ENCODE measurements around the gene FAM13B. TPM values are rescaled to one million over a fixed set of nuclear protein-coding genes. Genes with fewer than 3 reads are reported as not detected.
A peak's percentile ranks its signal among the peaks of the same experiment; 100 is the strongest.

The FAM13B gene
- total and polyA plus RNA-seq, 9 of the 15 experiments (the other 6 are each of a cell fraction or from before 2014, with no cell fraction given) = 2.3 to 21.6 (median 14.1) TPM

- no peak for DNase-seq (ENCODE audit: extremely low read depth in 1 of 4, low spot score in 3 of 4)
- Histone ChIP-seq H3K27me3 (ENCODE audit: control insufficient read depth in 2 of 2, insufficient read depth in 2 of 2, low read length in 2 of 2) (no peaks in the 10 kb centered on the region), H3K27ac (ENCODE audit: extremely low read depth, low read depth, low read length) (no peak overlapping the region), H3K4me1 (replicated peaks in 1 of 2; ENCODE audit: control insufficient read depth in 2 of 2, insufficient read depth in 2 of 2, low read length in 2 of 2) (no peaks in the 10 kb centered on the region), H3K4me3 (no peak overlapping the region), H3K79me2 (ENCODE audit: control insufficient read depth, insufficient read depth, low read length) (no peaks in the 10 kb centered on the region), H3K36me3 (ENCODE audit: control insufficient read depth, insufficient read depth, low read length) (no peaks in the 10 kb centered on the region), H2AFZ (ENCODE audit: low read depth, low read length) (no peak overlapping the region), H3K9ac (ENCODE audit: insufficient read depth in 1 of 2, low read depth in 2 of 2, low read length in 2 of 2) (no peak overlapping the region), H4K20me1 (replicated peaks; ENCODE audit: control insufficient read depth, insufficient read depth, low read length) (no peaks in the 10 kb centered on the region), H3K9me3 (replicated peaks; ENCODE audit: control insufficient read depth, insufficient read depth, low read depth, low read length) (no peaks in the 10 kb centered on the region), H3K9me1 (ENCODE audit: control insufficient read depth, insufficient read depth, low read length) (no peaks in the 10 kb centered on the region), H3K4me2 (ENCODE audit: insufficient read depth, low read length) (no peak overlapping the region)
- ChIA-PET CTCF (ENCODE audit: low intra/inter-chr PET ratio) (no interaction called here), POLR2A (no interaction called here)
- FAIRE-seq = no peak
- no TSS peak for BruUV-seq (replicated peaks)
- intact Hi-C loops (cut with micrococcal nuclease) (no loop called here), in situ Hi-C loops (cut with MboI) (no loop called here)
- ATAC-seq = no peak
- TF ChIP-seq ZNF165 (CRISPR knock-in tag; IDR thresholded peaks at IDR 0.05; ENCODE audit: borderline replicate concordance) (no peak), ZNF324 (CRISPR knock-in tag; IDR thresholded peaks at IDR 0.05) (peak; percentile 92), THRB (CRISPR knock-in tag; conservative IDR thresholded peaks at IDR 0.05) (no peak), TAF1 (IDR thresholded peaks at IDR 0.05; ENCODE audit: control insufficient read depth, extremely low read depth, insufficient read depth, low read length, severe bottlenecking) (no peak), JUND (IDR thresholded peaks at IDR 0.05; ENCODE audit: borderline replicate concordance, low read depth, low read length) (no peak), JUND (tag; IDR thresholded peaks at IDR 0.05; ENCODE audit: borderline replicate concordance, low read depth, low read length) (no peak)
- 13% methylated on average over 2 of the region's 2 CpGs for WGBS (ENCODE audit: insufficient coverage, low coverage, missing lambda C conversion rate)
Observed at GRCh38 chr5:137914758-137915157, 118.1 kb downstream of the FAM13B start.
